Activated CD4-positive, CD25-positive, alpha-beta regulatory T cell treated with anti-CD3 and anti-CD28 coated beads, Interleukin-2, amount 50 U/mL, for 24 hours (primary cell): ENCODE measurements around the gene TSLP.
A peak's percentile ranks its signal among the peaks of the same experiment; 100 is the strongest.

Source experiments
- ATAC-seq, 2 donors: fragments of 150-1000 bp; cut with Tn5 transposase; one replicate each; pipeline ENCODE4 v1.10.0; 2021; ENCODE audit warnings: mild to moderate bottlenecking in 1 of 2, moderate library complexity in 1 of 2

The TSLP gene

DNA sequence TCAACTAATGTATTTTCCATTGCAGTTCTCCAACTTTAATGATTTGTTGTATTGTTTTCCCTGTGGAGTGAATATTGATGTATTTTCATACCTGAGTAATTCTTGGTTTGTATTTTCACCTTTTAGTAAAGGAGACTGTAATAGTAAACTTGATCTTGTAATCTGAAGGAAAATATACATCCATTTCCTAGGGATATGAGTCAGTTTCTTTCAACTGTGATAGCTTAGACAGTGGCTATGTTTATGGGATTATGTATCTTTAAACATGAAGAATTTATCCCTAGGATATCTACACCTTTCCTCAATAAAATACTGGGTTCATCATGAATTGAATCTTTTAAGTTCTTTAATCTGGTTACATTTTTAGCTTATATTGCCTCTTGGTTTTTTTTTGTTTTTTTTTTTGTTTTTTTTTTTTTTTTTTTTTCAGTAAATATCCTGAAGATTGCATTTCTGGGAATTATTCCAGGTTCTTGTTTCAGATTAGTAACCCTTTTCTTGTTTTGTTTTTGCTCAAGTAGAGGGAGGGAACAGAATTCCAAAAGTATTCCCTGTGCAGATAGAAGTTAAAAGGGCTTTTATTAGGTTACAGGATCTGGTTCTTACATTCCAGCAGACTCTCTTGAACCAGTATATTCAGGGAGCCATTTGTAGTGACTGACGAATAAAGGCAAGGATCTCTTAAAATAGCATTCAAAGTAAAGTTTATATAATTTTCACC, 27.7 kb downstream of the TSLP start:
- no peak for ATAC-seq

DNA sequence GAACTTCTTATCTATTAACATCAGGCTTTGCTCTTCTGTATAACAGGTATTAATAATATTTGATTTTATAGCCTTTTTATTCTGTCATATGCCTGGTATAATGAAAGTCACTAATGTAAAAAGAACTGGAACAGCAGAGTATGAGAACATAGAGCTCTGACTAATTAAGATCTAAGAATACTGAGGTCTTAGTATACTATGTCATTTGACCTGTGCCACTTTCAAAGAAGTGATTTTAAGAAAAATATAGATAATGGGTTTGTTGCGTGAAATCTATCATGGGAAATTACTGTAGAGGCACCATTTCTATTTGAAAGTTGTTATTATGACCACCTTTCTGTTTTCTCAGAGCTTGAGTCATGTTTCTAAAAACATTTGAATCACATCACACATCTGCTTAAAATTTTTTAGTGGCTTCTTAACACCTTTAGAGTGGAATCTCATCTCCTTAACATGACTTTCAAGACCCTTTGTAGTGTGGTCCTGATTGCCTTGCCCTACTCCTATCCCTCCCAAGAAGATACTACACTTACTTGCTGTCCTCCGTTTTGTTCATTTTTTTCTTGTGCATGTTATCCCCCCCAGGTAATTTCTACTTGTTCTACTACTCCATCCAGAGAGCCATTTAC, 34.9 kb downstream of the TSLP start:
- ATAC-seq: peak; percentile 41 to 76

DNA sequence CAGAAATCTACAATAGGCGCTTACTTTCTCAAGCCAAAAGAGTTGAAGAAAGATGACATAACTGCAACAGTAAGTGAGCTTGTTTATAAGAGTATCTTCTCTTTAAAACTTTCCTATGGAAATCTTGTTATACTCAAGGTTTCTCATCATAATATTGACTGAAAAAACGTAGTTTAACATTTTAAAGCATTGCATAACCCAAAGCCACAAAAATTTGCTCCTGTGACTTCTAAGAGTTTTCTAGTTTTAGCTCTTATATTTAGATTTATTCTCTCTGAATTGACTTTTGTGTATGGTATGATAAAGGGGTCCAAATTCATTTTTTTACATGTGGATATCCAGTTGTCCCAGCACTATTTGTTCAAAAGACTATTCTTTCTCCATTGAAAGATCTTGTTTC, 35.9 kb downstream of the TSLP start:
- ATAC-seq: no peak

DNA sequence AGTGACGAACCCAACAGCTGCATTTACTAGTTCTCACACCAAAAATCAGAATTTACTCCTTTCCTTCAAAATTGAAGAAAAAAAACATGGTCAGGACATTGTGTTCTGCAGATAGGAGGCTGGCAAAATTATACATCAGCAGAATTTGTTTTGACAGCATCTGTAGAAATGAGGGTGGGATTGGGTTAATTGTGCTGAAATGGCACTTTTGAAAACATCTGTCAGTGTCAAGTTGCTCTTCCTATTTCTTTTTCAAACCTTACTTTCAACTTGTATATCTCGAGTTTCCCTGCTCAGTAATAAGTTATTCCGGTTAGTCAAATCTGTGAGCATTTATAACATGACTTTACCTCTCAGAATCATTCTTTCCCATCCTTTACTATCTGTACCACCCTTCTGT, 40.4 kb downstream of the TSLP start:
- ATAC-seq: no peak

DNA sequence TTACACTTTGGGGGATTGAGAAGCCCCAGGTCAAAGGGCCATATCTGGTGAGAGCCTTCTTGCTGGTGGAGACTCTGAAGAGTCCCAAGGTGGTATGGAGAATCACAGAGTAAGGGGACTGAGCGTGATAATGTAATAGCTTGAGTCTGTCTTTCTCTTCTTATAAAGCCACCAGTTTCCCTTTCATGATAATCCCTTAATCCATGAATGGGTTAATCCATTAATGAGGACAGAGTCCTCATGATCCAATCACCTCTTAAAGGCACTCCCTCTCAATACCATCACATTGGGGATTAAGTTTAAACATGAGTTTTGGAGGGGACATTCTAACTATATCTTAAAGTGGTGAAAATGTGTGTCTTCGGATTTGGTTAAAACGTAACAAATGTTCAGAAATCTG, 42.2 kb downstream of the TSLP start:
- no peak for ATAC-seq

DNA sequence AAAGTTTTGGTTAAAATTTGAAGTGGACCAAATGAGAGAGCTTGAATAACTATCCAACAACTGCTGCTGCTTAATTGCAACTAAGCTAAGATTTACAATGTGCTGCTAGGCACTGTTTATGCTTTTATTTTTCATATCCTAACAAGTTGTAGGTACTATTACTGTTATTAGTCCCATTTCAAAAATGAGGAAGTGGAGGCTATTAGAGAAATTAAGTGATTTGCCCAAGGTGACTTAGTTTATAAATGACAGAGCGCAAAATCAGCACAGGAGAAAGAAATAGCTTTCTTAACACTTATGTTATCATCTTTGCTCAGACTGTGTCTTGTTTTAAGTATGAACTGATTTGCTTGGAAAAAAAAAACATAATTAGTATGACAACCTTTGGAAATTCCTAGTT, 43.7 kb downstream of the TSLP start:
- no peak for ATAC-seq

DNA sequence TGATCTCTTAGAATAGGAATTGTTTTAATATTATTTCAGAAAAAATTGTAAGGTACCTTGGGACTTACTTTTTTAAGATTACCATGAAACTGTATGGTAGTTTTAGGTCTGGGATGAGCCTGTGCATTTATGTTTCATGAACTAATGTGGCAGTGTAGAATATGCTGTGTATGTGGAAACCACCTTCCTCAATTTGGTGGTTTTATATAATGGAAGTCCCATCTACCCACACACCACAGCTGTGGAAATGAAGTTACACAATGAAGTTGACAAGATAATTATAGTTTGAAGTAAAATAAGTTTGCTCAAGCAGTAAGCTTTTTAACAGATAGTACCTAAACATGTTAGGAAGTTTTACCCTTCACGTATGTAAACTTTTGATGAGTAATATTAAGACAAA, 45.0 kb downstream of the TSLP start:
- ATAC-seq: no peak

DNA sequence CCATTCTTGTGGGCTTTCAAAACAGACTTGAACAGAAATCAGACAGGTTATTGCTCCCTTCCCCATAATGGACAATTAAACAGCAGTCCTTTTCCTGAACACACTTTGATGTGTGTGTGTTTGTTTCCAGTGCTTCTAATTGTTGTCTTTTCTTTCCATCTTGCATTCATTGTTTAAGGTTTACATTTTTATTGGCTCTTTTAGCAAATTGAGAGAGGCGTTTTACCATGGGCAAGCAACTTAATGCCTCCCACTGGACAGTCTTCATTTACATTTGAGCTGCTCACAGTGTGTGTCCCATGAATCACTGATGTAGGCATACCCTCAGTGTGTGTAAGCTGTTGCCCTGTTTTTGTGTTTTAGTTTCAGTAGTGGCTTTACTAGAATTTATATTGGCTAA, 45.6 kb downstream of the TSLP start:
- no peak for ATAC-seq

DNA sequence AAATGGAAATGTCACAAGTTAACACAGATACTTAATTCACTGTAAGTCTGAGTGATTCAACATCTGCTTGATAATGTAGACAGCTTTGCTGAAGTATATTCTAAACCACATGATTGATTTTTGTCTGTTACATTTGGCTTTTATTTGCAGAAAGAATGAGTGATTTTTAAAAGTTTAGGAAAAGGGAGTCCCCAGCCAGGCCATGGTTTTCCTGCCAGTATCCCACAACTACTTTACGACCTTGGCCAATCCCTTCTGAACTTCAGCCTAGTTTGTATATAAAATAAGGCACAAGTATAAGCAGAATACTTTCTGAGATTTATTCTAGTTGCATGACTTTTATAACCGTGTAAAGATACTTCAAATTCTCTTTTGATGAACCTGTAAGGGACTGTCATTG, 47.7 kb downstream of the TSLP start:
- no peak for ATAC-seq

DNA sequence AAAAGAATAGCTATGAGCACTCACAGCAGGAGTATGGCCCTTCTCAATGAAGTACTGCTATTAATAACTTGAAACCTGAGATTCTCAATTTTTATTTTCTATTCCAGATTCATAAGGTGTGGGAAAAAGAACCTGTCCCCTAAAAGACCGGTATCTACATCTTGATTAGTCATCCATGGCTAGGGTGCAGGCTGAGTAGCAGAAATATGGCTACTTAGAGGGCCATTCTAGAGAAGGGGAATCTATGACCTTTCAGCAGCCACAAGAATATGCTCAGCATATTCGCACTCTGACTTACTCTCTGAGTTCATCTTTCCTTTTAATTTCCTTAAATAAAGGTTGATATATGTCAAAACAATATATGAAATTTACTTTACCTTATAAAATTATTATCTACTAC, 48.3 kb downstream of the TSLP start:
- ATAC-seq: peak; percentile 76 to 77

DNA sequence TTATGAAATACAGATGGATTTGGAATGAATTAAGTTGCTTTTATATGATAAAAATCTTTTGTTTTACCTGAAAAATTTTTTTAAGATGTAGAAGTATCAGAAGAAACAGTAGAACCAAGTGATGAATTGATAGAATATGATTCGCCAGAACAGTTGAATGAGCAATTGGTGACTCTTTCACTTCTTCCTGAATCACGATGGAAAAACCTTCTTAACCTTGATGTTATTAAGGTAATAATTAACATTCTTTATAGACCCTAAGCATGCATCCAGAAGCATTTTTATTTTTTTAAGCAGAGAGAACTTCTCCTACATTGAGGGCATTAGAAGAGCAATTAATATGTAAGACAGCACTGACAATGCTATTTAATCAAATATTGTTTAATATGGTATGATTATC, 49.4 kb downstream of the TSLP start:
- ATAC-seq: no peak

DNA sequence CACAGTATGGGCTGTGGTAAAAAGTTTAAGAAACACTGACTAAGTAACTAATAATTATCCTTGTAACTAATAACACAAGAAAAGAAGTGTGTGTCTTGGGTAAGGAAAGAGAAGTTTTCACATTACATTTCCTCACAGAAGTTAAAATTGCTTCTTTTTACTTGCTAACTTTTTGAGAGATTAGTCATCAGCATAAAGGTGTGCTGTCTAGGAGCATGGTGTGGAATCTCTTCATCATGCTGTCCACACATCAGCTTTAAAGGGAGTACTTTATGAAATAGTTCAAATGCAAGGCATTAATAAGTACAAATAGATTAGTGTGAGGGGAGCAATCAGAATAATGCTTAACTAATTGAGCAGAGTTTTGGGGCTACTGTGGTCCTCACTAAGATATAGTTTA, 50.4 kb downstream of the TSLP start:
- no peak for ATAC-seq

DNA sequence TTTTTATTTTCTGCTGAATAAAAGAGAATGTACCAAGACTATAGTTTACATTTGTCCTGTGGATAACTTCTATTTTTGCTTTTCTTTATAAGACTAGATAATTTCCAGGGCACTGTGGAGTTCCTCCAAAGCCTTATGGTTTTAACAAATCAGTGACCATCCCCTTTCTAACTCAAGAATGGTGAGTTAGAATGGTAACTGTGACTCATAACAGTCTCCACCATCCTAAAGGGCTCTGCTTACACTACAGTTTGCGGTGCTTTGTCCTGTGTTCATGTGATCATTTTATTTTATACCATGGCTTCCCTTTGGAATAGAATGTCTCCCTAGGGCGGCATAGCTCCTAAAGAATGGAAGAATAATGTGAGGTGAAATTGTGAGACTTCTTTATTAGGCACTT, 50.9 kb downstream of the TSLP start:
- no peak for ATAC-seq

DNA sequence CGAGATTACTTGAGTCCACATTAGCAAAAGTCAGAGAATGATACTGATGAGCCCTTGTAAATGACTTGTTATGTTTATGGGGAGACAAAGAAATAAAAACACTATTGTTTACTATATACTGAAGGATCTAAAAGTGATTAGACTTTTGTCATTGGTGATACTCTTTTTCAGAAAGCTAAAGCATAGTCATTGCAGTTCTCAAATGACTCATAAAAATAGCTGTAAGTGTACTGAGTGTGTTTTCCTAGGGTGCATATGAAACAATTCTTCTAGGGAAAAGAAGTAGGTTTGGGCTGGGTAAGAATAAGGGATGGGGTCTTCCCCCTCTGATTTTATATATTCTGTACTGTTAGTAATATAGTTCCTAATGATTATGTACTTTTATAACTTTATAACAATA, 53.3 kb downstream of the TSLP start:
- ATAC-seq: peak; percentile 14 to 64

DNA sequence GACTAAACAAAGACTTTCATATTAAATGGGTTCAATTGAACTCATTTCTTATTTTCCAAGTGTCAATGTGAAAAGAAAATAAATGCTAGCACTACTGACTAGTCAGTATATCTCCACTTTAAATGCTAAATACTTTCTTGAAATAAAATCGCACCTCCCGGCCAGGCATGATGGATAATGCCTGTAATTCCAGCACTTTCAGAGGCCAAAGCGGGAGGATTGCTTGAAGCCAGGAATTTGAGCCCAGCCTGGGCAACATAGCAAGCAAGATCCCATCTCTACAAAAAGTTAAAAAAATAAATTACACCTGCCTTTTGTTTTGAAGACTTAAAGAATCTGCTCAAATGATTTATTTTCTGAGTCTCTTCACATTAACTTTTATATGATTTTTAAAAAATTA, 55.4 kb downstream of the TSLP start:
- no peak for ATAC-seq
